Breast epithelium (tissue), 3 donors: ENCODE data around the gene DHRS7B.

ENCODE experiments used
- CTCF ChIP-seq, 3 donors: fragments of 450-650 bp; IDR thresholded peaks; one replicate each; pipeline ENCODE4 v1.5.1; 2016 to 2017; ENCODE audit warnings: antibody characterized with exemption in 3 of 3, mild to moderate bottlenecking in 3 of 3, moderate library complexity in 3 of 3
- POLR2A ChIP-seq: fragments of 450-650 bp; IDR thresholded peaks from one replicate; pipeline ENCODE4 v1.6.1; 2016; ENCODE audit warnings: antibody characterized with exemption, mild to moderate bottlenecking, moderate library complexity
- POLR2AphosphoS5 ChIP-seq, 3 donors: sonication (generic); formaldehyde crosslinking; IDR thresholded peaks; one replicate each; pipeline ENCODE4 v1.6.1; 2017; ENCODE audit warnings: antibody characterized with exemption in 3 of 3

DNA sequence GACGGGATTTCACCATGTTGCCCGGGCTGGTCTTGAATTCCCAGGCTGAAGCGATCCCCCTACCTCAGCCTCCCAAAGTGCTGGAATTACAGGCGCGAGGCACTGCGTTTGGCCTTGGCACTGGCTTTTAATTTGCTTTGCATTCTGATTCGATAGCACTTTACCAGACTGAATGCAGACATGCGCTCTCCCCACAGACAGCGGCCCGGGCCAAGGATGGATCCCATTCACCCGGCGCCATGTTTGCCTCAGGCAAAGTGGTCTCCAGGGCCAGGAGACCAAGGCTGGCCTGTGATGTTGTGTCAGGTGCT lies 41.7 kb downstream of the DHRS7B start:
- TF ChIP-seq POLR2A (no peak), CTCF (IDR thresholded peaks at IDR 0.05) (no peak), POLR2AphosphoS5 (IDR thresholded peaks at IDR 0.05) (no peak)
